ENCODE results near the gene DDX3X. TPM values are rescaled to one million over a fixed set of nuclear protein-coding genes. Genes with fewer than 3 reads are reported as not detected.
"Not testable (repeated sequence)": the region's sequence is repeated elsewhere in the genome, so short reads cannot be mapped to it uniquely, and the experiment has no call there.

DDX3X gene
- total RNA-seq, 2 donors from 2014 or later = 218 to 274 TPM

GRCh38 chrX:41352329-41352838, 18.4 kb downstream of the DDX3X start:
- 84% methylated on average over 3 of the region's 3 CpGs; no CpG with 5 or more reads in 1 of the 2 experiments for WGBS, 2 experiments (ENCODE audit: insufficient coverage in 1 of 2, insufficient read length in 1 of 2)
- H3K9ac ChIP-seq (ENCODE audit: extremely low read depth, low read length, poor library complexity, severe bottlenecking) = no peak overlapping the region
- H3K27me3 ChIP-seq (ENCODE audit: control insufficient read depth, insufficient read depth, low read length, poor library complexity, severe bottlenecking) = no peaks in the 10 kb centered on the region
- peaks cover 15% of the 10 kb centered on the region for H3K36me3 Mint-ChIP-seq (ENCODE audit: low read depth)
- peaks cover 37% of the 10 kb centered on the region for H3K9me3 Mint-ChIP-seq
- H3K4me1 ChIP-seq (ENCODE audit: control insufficient read depth, insufficient read depth, low read length) = no peaks in the 10 kb centered on the region
- DNase-seq = peak; percentile 45
- no peak overlapping the region for H3K27ac ChIP-seq (ENCODE audit: low read depth, low read length)
- no peak for TF ChIP-seq CTCF (conservative IDR thresholded peaks at IDR 0.05)
- H3K4me3 ChIP-seq (ENCODE audit: low read length) = no peak overlapping the region
- H3K9me3 ChIP-seq (ENCODE audit: control insufficient read depth, low read length) = no peaks in the 10 kb centered on the region
- no peak overlapping the region for H3K27ac Mint-ChIP-seq
- H3K27me3 Mint-ChIP-seq (ENCODE audit: insufficient read depth) = no peaks in the 10 kb centered on the region
- H3K36me3 ChIP-seq (ENCODE audit: control insufficient read depth, insufficient read depth, low read length) = peaks cover 28% of the 10 kb centered on the region
- no peaks in the 10 kb centered on the region for H3K4me1 Mint-ChIP-seq
- no peak overlapping the region for H3K4me3 Mint-ChIP-seq

DNA sequence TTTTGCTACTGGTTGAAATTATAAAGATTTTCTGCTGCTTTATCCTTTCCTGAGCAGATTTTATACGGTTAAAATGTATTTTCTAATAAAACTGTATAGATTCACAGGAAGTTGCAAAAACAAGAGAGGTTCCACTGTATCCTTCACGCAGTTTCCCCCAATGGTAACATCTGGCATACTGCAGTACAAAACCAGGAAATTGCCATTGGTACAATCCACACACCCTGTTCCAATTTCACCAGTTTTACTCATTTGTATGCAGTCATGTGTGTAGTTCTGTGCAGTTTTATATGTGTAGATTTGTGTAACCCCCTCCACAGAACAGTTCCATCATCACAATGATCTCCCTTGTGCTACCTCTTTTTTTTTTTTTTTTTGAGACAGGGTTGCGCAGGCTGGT, 20.0 kb downstream of the DDX3X start:
- Histone ChIP-seq H3K36me3 (ENCODE audit: control insufficient read depth, insufficient read depth, low read length) (peaks cover 14% of the 10 kb centered on the region), H3K27me3 (ENCODE audit: control insufficient read depth, insufficient read depth, low read length, poor library complexity, severe bottlenecking) (no peaks in the 10 kb centered on the region), H3K4me3 (ENCODE audit: low read length) (no peak overlapping the region), H3K4me1 (ENCODE audit: control insufficient read depth, insufficient read depth, low read length) (no peaks in the 10 kb centered on the region), H3K9me3 (ENCODE audit: control insufficient read depth, low read length) (no peaks in the 10 kb centered on the region), H3K9ac (ENCODE audit: extremely low read depth, low read length, poor library complexity, severe bottlenecking) (no peak overlapping the region), H3K27ac (ENCODE audit: low read depth, low read length) (no peak overlapping the region)
- Mint-ChIP-seq H3K36me3 (ENCODE audit: low read depth) (peaks cover 8% of the 10 kb centered on the region), H3K4me3 (no peak overlapping the region), H3K4me1 (no peaks in the 10 kb centered on the region), H3K9me3 (peaks cover 33% of the 10 kb centered on the region), H3K27me3 (ENCODE audit: insufficient read depth) (no peaks in the 10 kb centered on the region), H3K27ac (no peak overlapping the region)
- WGBS, 2 experiments (ENCODE audit: insufficient coverage in 1 of 2, insufficient read length in 1 of 2) = 92% methylated on average over 2 of the region's 3 CpGs; no CpG with 5 or more reads in 1 of the 2 experiments
- no peak for TF ChIP-seq CTCF (conservative IDR thresholded peaks at IDR 0.05)
- DNase-seq = no peak

- no peak for TF ChIP-seq CTCF (conservative IDR thresholded peaks at IDR 0.05)
- Mint-ChIP-seq H3K4me1 (no peaks in the 10 kb centered on the region), H3K4me3 (no peak overlapping the region), H3K27me3 (ENCODE audit: insufficient read depth) (no peaks in the 10 kb centered on the region), H3K9me3 (peaks cover 61% of the 10 kb centered on the region), H3K27ac (no peak overlapping the region), H3K36me3 (ENCODE audit: low read depth) (no peaks in the 10 kb centered on the region)
- Histone ChIP-seq H3K36me3 (ENCODE audit: control insufficient read depth, insufficient read depth, low read length) (no peaks in the 10 kb centered on the region), H3K9me3 (ENCODE audit: control insufficient read depth, low read length) (no peaks in the 10 kb centered on the region), H3K4me3 (ENCODE audit: low read length) (no peak overlapping the region), H3K4me1 (ENCODE audit: control insufficient read depth, insufficient read depth, low read length) (no peaks in the 10 kb centered on the region), H3K27ac (ENCODE audit: low read depth, low read length) (no peak overlapping the region), H3K9ac (ENCODE audit: extremely low read depth, low read length, poor library complexity, severe bottlenecking) (no peak overlapping the region), H3K27me3 (ENCODE audit: control insufficient read depth, insufficient read depth, low read length, poor library complexity, severe bottlenecking) (no peaks in the 10 kb centered on the region)
- DNase-seq = no peak
- 80 to 85% methylated on average over 2 to 4 of the region's 4 CpGs for WGBS, 2 experiments (ENCODE audit: insufficient coverage in 1 of 2, insufficient read length in 1 of 2)
Observed at GRCh38 chrX:41369152-41369551, 35.2 kb downstream of the DDX3X start.

DNA sequence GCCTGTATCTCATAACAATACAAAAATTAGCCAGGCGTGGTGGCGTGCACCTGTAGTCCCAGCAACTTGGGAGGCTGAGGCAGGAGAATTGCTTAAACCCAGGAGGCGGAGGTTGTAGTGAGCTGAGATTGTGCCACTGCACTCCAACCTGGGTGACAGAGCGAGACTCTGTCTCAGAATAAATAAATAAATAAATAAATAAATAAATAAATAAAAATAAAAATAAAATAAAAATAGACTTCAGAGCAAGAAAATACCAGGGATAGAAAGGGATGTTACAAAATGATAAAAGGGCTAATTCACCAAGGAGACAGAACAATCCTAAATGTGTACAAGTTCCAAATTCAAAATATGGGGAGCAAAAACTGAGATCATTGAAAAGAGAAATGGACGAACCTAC, 37.6 kb downstream of the DDX3X start:
- not testable (repeated sequence) for H3K27me3 ChIP-seq (ENCODE audit: control insufficient read depth, insufficient read depth, low read length, poor library complexity, severe bottlenecking); H3K27me3 Mint-ChIP-seq (ENCODE audit: insufficient read depth); H3K4me3 Mint-ChIP-seq; H3K9ac ChIP-seq (ENCODE audit: extremely low read depth, low read length, poor library complexity, severe bottlenecking); H3K27ac Mint-ChIP-seq; H3K9me3 ChIP-seq (ENCODE audit: control insufficient read depth, low read length); H3K36me3 ChIP-seq (ENCODE audit: control insufficient read depth, insufficient read depth, low read length); DNase-seq; H3K4me1 Mint-ChIP-seq; H3K36me3 Mint-ChIP-seq (ENCODE audit: low read depth); H3K27ac ChIP-seq (ENCODE audit: low read depth, low read length); H3K4me1 ChIP-seq (ENCODE audit: control insufficient read depth, insufficient read depth, low read length); H3K4me3 ChIP-seq (ENCODE audit: low read length)
- 89% methylated on average over 3 of the region's 5 CpGs; no CpG with 5 or more reads in 1 of the 2 experiments for WGBS, 2 experiments (ENCODE audit: insufficient coverage in 1 of 2, insufficient read length in 1 of 2)
- H3K9me3 Mint-ChIP-seq = peaks cover 58% of the 10 kb centered on the region
